A204.1 (cell line): ENCODE measurements around the gene RNF220.
"Not testable (repeated sequence)": the region's sequence is repeated elsewhere in the genome, so short reads cannot be mapped to it uniquely, and the experiment has no call there.

Experiments
- FAIRE-seq: peaks from 2 replicates; lab custom pipeline; 2012; peaks lifted over from hg19 to GRCh38; lab: Jason Lieb, UNC

The RNF220 gene

DNA sequence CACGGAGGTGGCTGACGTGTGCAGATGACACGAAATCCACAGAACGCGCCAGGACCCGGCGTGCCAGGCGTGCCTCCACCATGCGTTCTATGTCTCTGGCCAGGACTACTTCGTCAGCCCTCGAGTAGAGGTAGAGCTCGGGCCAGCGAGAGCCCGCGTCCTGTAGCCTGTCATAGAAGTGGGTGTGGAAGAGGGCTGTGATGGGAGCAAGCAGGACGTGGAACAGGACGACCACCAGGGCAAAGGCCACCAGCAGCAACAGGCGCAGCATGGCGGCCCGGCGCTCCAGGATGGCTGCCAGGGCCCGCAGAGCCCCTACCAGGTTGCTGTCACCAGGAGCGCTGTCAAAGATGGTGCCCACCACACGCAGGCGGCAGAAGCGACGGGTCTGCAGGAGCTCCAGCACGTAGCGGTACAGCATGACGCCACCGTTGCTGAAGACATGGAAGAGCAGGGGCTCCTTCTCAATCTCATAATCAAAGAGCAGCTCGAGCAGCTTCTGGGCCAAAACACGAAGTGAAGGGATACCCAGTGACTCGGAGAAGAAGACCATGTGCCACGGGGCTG lies 249.6 kb downstream of the RNF220 start:
- FAIRE-seq: no peak

DNA sequence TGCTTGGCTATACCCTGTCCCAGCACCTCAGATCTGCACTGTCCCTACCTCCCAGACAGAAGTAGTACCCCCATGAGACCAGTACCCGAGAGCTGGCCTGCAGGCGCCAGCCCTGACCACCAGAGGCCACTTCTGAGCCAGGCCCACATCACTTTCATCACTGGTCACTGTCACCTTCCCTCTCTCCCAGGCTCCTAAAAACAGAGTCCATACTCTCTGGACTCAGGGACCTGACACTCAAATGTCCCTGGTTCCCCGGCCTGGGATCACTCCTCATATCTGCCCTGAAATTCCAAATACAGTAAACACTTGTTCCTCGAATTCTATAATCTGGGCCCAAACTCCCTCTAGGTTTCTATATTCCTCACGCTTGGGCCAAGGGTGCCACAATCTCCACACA lies 250.6 kb downstream of the RNF220 start:
- no peak for FAIRE-seq

DNA sequence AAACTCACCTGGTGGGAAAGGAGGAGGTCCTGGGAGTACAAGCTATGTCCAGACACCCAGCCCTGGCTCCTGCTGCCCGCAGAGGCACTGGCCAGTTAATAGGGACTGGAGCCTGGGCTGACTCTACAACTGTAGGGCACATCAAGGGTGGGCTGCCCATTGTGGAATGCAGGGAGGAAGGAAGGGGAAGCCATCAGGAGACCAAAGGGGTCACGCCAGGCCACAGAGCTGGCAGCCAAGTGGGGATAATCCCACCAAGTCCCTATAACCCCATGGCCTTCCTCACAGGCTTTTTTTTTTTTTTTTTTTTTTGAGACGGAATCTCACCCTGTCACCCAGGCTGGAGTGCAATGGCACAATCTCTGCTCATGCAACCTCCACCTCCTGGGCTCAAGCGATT lies 254.5 kb downstream of the RNF220 start:
- no peak for FAIRE-seq

DNA sequence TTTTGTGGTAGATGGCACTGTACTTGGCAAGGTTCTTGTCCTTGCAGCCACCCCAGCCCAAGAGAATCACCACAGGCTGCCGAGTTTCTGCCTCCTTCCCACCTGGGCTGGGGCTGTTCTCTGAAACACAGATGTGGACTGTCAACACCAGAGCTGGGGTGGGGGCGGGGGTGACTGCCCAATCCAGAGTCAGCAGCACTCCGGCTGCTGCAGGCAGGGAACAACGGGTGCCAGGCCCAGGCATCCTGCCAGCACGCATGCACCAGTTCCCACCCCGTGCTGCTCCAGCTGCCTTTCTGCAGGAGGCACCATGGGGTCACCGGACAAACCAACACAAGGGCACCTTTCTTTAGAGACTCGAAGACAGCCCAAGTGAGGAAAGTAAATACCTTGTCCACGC lies 255.1 kb downstream of the RNF220 start:
- no peak for FAIRE-seq

DNA sequence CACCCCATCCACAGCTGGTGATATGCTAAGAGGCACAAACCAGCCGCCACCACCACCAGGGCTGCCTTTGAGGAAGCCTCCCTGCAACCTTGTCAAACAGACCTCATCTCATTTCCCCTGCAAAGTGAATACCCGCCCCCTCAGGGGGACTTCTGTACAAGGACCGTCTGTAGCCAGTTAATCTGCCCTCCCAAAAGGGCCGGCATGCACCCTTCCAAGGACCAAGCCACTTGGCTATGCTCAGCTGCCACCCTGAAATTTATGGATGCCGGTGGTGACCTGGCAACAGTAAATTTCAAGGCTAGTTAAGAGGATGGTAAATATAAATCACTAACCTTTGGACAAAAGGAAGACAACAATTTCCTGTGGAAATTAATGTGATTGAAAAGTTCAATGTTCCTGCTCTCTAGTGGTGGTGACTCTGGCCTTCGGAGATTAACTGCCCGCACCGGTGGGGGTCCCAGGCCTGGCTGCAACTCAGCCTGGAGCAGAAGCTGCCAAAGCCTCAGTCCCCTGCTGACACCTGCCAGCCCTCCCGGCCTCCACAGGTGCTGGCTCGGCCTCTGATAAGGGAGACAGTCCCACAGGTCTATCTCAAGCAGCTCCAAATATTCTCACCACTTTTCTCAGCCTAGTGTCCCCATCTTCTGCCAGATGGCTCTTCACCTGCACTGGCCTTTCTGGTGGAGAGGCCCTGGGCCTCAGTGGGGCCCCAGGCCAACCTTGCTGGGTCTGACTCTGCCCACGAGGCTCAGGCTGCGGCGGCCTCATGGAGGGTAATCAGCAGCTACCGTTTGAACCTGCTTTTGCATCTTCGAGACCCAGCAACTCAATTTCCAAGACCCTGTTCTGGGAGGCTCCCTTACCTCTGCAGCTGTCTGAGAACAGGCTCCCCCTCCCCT lies 257.0 kb downstream of the RNF220 start:
- FAIRE-seq: no peak

DNA sequence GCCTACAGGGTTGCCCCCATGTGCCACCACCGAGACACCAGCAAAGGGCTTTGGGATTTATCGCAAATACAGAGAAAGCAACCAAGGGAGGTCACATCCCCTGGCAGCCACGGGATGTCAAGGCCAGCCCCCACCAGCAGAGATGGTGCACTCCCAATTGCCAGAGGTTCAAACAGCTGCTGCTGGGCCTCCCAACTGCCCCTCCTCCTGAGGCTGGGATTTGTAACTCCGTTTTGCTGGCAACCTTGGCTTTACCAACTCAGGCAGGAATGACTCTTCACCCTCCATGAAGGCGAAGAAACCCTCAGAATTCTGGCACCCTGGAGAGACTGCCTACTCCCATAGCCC lies 257.6 kb downstream of the RNF220 start:
- no peak for FAIRE-seq

DNA sequence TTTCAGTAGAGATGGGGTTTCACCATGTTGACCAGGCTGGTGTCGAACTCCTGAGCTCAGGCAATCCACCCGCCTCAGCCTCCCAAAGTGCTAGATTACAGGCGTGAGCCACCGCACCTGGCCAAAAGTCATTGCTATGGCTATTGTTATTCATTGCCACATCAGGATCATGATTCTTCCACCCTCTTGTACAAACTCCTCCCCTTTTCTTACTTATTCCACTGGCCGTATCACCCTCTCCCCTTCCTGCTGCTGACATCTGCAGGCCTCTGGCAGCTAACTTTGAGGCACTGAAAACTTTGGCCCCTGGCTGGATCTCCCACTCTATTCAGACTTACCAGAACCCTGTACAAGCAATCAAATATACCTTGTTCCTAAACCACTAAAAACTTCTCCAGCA lies 258.4 kb downstream of the RNF220 start:
- FAIRE-seq: no peak

DNA sequence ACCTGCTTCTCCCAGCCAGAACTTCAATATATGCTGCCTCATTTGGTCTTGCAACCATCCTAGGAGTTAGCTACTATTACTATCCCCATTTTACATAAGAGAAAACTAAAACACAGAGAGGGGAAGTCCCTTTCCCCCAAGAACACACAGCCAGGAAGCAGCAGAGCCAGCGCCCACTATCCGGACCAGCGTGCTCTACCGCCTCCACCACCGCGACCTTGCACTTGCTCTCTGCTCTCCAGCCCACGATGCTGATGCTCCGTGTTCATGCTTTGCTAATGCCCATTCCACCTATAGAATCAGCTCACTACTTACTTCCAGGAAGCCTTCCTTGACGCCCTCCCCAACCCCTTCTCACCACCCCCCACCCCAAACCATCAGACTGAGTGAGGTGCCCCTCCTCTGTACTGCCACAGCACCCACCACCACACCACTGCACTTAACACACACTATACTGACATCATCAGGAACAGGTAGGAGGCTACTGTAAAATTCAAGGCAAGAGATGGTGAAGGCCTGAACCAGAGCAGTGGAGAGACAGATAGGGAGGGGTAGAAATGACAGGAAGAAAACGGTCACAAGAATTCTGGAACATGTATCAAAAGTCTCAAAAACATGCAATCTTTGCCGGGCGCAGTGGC lies 259.8 kb downstream of the RNF220 start:
- FAIRE-seq: no peak

DNA sequence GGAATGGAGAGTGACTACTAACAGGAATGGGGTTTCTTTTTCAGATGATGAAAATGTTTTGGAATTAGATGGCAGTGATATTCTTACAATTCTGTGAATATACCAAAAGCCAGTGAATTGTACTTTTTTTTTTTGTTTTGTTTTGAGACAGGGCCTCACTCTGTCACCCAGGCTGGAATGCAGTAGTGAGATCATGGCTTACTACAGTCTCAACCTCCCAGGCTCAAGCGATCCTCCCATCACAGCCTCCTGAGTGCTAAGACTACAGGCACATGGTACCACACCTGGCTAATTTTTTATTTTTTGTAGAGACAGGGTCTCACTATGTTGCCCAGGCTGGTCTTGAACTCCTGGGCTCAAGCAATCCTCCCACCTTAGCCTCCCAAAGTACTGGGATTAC lies 261.7 kb downstream of the RNF220 start:
- not testable (repeated sequence) for FAIRE-seq

DNA sequence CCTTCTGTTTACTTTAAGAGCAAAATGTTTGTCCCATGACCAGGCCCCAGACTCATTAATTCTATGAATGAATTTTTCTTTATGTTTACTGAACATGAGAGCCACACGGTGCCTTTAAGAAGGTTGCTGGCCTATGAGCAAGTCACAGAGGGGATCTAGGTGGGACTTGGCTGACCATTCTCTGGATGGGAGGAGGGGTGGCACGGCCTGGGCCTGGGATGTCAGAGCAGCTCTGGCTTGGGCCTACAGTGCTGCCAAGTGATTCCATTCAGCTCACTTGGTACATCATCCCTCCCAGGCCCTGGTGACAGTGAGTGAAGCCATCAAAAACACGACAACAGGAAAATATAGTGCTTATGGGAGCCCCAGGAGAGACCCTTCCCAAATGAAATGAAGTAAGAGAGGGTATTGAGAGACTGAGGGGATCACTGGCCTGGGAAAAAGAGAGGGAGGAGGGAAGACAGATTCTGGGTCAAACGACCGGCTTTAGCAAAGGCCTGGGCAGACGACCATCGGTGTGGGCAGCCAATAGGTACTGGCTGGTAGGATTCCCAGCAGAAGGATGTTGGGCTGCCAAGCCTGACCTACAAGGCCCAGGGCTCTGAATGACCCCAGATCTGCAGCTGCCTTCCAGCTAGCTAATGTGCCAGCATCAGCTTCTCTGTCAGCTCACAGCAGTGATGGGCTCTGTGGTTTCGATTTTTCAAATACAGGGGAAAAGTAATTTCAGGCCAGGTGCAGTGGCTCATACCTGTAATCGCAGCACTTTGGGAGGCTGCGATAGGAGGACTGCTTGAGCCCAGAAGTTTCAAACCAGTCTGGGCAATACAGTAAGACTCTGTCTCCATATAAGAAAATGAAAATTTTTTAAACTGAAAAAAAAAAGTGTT lies 265.9 kb downstream of the RNF220 start:
- no peak for FAIRE-seq

DNA sequence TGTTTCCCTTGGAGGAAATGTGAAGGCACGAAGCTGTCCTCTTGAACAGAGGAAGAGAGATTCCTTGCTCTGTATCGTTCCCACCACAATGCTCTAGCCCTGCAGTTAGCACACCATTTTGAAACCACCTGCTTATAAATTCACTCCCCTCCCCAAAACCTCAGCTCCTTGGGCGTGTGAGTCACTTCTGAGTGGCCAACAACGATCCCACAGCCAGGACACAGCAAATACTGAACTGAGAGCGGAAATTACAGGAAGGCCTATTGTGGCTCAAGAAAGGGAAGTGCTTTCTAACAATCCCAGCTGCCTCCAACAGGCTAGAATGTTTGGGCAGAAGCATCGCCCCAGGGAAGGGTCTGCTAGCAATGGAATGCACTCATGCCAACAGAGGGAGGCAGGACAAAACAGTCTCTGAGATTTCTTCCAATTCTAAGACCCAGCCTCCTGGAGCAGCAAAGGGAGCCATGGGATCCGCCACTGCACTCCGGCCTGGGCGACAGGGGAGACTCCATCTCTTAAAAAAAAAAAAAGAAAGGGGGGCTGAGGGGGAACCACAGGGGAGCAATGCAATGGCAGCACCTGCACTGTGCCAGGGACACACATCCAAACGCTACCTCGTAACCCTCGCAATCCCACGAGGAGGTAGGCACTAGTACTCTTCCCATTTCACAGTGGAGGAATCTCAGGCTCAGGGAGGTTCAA lies 267.4 kb downstream of the RNF220 start:
- FAIRE-seq: no peak

DNA sequence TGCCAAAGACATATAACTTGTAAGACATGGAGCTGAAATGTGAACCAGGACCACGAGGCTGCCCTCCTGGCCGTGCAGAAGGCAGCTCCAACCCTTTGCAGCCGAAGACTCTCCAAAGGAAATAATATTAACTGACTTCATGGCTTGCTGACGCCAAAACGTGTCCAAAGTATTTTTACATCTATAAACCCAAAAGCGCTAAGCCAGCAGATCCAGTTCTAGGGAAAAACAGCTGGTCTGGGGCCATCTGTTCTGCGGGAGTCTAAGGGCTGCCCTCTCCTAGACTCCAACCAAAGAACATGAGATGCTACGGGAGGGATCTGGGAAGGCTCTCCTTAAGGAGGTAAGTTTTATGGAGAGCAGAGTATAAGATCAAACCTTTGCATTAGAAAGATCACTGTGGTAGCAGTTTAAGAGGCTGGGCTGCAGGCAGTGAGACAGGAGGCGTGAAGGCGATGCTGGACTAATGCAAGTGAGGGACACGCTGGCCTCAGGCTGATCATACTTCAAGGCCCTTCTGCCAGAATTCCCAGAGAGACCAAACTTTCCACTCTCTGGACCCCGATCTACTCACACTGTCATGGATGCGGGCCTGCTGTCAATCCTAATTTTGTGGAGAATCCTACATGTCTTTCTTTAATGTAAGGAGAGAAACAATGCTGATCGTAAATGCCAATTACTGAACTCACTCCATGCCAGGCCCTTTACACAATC lies 268.1 kb downstream of the RNF220 start:
- FAIRE-seq: no peak

DNA sequence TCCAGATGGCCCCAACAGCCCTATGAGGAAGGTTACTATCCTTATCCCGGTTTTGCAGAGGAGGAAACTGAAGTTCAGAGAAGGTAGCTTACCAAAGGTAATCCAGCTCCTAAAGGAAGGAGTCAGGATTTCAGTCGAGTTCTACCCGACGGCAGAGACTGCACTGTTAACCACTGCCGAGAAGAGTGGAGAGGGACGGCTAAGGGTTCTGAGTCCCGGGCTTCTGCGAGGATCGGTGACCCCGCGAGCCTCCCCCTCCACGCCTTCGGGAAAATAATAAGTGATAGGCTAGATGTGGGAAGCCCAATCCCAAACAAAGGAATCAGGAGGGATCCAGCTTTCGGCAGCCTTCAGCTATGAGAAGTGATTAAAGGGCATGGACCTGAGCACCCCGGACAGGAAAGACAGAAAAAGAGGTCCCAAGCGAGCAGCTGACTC lies 268.6 kb downstream of the RNF220 start:
- no peak for FAIRE-seq

DNA sequence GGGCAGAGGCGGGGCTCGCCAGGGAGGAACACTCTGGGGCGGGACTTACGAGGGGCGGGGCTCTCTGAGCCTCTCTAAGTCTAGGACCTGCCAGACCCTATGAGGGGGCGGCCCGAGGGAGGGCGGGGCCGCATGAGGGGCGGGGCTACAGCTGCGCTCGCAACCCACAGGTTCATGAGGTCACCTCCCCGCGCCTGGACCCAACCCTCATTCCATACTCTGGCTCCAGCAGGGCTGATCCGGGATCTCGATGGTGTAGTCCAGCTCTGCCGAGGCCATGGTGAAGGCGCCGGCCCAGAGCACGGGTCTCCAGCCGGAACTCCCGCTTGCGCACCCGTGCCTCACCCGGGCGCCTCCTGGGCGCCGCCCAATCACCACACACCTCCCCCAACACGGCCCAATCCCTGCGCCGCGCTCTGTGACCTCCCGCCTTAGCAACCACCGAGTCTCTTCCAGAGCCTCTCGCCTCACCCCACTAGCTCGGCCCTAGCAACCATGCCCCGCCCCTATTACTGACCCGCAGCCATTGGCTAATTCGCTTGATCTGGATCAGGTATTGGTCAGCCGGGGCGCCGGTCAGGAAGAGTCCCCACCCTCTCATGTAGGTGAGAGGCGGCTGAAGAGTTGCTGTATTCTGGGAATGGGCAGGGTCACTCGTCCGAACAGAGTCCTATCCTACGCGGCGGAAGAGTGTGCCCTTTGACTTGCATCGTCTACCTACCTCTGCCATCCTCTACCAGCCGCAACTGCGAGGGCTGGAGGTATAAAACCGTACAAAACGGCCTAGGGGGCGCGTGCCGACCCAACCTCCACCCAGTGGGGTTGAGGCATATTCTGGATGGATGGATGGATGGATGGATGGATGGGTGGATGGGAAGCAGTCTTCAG lies 269.3 kb downstream of the RNF220 start, which contains the start of the genes ARMH1 and TMEM53:
Gene ARMH1, plus strand, starts transcription at position 602 of the 888 bp plus-strand sequence. CDS start 14,984 bp downstream, outside the sequence.
Gene TMEM53, minus strand, starts transcription at position 369 of the 888 bp plus-strand sequence. Its CDS starts 90 bp downstream, at position 279.
- FAIRE-seq: peak; percentile 95

DNA sequence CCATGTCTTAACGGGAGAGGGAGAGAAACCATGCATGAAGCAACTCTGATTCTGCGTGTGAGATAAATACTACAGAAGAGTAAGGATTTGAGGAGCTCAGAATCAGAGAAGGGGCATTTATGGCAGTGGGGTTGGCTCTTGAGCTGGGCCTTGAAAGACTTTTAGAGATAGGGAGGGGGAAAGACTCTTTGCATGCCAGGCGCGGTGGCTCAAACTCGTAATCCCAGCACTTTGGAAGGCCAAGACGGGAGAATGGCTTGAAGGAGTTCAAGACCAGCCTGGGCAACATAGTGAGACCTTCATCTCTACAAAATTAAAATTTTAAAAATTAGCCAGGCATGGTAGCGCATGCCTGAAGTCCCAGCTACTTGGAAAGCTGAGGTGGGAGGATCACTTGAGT lies 270.1 kb downstream of the RNF220 start:
- no peak for FAIRE-seq

DNA sequence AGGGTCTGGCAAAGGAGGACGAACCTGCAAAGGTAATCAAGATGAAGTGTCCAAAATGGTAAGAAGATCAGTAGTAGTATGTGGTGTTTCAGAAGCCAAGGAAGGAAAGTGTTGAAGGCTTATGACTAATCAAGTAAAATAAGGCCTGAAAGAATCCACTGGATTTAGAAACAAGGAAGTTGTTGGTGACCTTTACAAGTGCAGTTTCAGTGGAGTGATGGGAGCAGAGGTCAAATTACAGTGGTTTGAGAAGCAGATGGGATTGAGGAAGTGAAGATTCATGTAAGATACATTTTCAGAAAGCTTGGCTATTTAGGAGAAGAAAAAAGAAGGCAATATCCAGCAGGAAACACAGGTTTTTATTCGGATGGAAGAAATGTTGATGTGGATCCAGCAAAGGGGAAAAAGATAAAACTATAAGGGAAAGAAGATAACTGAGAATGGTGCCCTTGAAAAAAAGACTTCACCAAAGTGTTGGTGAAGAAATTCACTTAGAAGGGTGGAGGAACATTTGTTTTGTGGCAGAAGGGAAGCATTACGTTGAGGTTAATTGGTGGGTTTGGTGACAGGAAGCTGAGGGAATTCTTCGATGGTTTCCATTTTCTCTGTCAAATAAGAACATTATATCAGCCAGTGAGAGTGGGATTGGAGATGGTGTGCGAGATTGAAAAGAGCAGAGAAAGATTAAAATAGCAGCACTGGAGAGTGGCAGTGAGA lies 271.6 kb downstream of the RNF220 start:
- no peak for FAIRE-seq

DNA sequence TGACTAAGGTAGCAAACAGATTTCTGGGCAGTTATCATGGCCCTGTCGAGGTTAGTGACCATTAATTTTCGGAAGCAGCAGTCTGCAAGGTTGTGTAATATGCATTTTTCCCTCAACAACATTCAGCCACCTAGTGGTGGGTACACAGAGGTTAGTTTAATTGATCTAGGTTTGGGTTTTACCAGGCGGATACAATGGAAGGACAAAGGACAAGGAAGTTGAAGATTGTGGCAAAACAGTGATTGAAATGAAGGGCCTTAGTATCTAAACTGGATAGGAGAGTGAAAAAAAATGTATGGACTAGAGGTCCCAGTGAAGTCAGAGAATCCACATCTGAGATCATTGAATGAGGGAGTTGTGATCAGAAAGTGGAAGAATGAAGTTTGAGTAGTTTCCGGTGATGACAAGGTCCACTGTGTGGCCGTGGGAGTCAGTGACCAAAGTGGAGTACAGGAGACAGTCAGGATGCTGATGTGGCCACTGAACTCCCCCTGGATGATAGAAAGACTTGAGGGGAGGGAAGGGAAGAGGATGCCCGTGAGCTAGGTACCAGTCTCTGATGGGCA lies 272.2 kb downstream of the RNF220 start:
- FAIRE-seq: no peak

DNA sequence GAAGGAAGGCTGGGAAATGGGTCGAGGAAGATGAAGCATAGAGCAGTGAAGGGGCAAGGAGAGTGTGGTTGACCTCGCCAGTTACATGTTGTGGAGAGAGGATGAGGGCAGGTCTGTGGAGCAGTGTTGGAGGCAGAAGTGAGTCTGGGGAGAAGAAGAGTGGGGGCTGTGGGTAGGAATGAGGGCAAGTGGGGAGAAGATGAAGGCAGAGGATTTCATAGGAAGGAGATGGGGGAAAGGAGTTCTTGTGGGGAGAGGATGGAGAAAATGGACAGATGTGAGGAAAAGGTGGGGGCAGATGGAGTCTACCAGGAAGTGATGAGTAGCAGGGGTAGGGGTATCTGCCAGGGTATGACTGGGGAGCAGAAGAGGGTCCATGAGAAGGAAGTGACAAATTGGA lies 273.1 kb downstream of the RNF220 start:
- no peak for FAIRE-seq

DNA sequence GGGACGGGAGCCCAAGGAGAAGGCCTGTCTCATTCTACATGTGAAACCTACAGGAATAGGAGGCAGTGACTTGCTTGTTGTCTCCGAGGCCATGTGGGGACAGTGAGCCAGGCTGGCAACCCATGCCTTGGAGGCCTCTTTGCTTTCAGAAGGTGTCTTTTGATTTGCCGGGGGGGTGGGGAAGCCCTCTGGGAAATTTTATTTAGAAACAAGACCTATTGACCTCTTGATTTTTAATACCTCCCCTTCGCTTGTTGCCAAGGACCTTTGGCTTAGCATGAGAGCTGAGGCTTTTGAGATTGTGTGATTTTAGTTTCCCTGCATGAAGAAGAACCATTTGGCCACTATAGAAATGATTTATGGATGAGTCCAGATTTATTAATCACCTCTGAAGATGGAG lies 273.6 kb downstream of the RNF220 start:
- FAIRE-seq: no peak
